Caco-2 (cell line): ENCODE data around the gene RNF10. TPM values are rescaled to one million over a fixed set of nuclear protein-coding genes. Genes with fewer than 3 reads are reported as not detected.
"Not testable (repeated sequence)": the region's sequence is repeated elsewhere in the genome, so short reads cannot be mapped to it uniquely, and the experiment has no call there.

Experiments used
- BruUV-seq: library from RNA; stranded (reverse); fragments of 400-500 nt; replicated peaks from 2 replicates; lab custom pipeline; 2021; lab: Mats Ljungman, UMichigan
- CTCF ChIA-PET: fragments of 300-600 bp; sonication (Branson Sonifier 250); formaldehyde crosslinking; loops from one replicate; lab custom pipeline; 2022; ENCODE audit warnings: antibody characterized with exemption; lab: Charles Lee
- POLR2A ChIA-PET: fragments of 300-600 bp; sonication (Branson Sonifier 250); formaldehyde crosslinking; loops from one replicate; lab custom pipeline; 2022; ENCODE audit warnings: antibody characterized with exemption; lab: Charles Lee
- DNase-seq, 2 experiments: peaks; one replicate each; pipeline versions ENCODE4 v3.0.0 to v3.0.0-alpha.2; 2020 to 2022
- H3K27me3 ChIP-seq: replicated peaks from 2 replicates; pipeline ENCODE4 v1.6.0; 2011; ENCODE audit warnings: low read length; ENCODE audit not compliant: control insufficient read depth, insufficient read depth
- H3K36me3 ChIP-seq: 2 replicates; pipeline ENCODE4 v1.5.1; 2011; ENCODE audit warnings: low read length; ENCODE audit not compliant: control insufficient read depth, insufficient read depth
- H3K4me1 ChIP-seq: fragments of 250-450 bp; sonication (Bioruptor Pico); 2 replicates; pipeline ENCODE4 v1.5.1; 2020; ENCODE audit warnings: mild to moderate bottlenecking
- H3K4me3 ChIP-seq: 2 replicates; pipeline ENCODE4 v1.5.1; 2011; ENCODE audit warnings: low read depth, mild to moderate bottlenecking, control low read depth, low read length
- H3K9me3 ChIP-seq: fragments of 250-450 bp; sonication (Bioruptor Pico); 2 replicates; pipeline ENCODE4 v1.5.1; 2020; ENCODE audit warnings: mild to moderate bottlenecking, moderate library complexity
- H3K27ac Mint-ChIP-seq: one replicate; pipeline ENCODE4 v1.8.0; 2022; ENCODE audit warnings: mixed read lengths; ENCODE audit not compliant: unreplicated experiment
- H3K27me3 Mint-ChIP-seq: one replicate; pipeline ENCODE4 v1.8.0; 2022; ENCODE audit warnings: mixed read lengths; ENCODE audit not compliant: insufficient read depth, unreplicated experiment
- H3K36me3 Mint-ChIP-seq: one replicate; pipeline ENCODE4 v1.8.0; 2022; ENCODE audit warnings: mild to moderate bottlenecking, mixed read lengths; ENCODE audit not compliant: insufficient read depth, unreplicated experiment
- H3K4me1 Mint-ChIP-seq: one replicate; pipeline ENCODE4 v1.8.0; 2022; ENCODE audit warnings: low read depth, mixed read lengths; ENCODE audit not compliant: unreplicated experiment
- H3K4me3 Mint-ChIP-seq: one replicate; pipeline ENCODE4 v1.8.0; 2022; ENCODE audit warnings: mild to moderate bottlenecking, moderate library complexity, mixed read lengths; ENCODE audit not compliant: unreplicated experiment
- H3K9me3 Mint-ChIP-seq: one replicate; pipeline ENCODE4 v1.8.0; 2022; ENCODE audit warnings: mixed read lengths; ENCODE audit not compliant: unreplicated experiment
- CTCF ChIP-seq, 2 experiments: fragments of 200-600 bp in 1 of 2; IDR thresholded peaks; 1 replicate in 1 of 2; 2 replicates in 1 of 2; pipeline versions ENCODE4 v1.5.1 to v1.8.0; 2011 to 2022; ENCODE audit warnings: antibody characterized with exemption in 1 of 2, control low read depth in 1 of 2, inconsistent platforms in 1 of 2, low read depth in 1 of 2, low read length in 1 of 2, mild to moderate bottlenecking in 1 of 2, moderate library complexity in 1 of 2; ENCODE audit not compliant: insufficient read depth in 1 of 2, severe bottlenecking in 1 of 2, unreplicated experiment in 1 of 2
- intact Hi-C: fragments of 100-400 bp; cut with micrococcal nuclease; formaldehyde crosslinking; loops from one replicate; pipeline ENCODE4 v1.10.0; 2022; ENCODE audit not compliant: unreplicated experiment
- total RNA-seq: library from RNA; stranded (reverse); gene quantifications from 2 replicates; pipeline ENCODE4 v1.2.3, GENCODE V29; 2022

Gene RNF10
- total RNA-seq, 1 experiment from 2014 or later, result 133 TPM

GRCh38 chr12:120508537-120508936 lies 25.6 kb upstream of the RNF10 start:
- CTCF ChIA-PET, result interaction anchor here (0.7 to 0.8 kb wide), 2 partner anchors 14 to 273 kb away, joined by 3 to 6 read pairs; no protein-coding TSS in a partner anchor
- H3K36me3 ChIP-seq, result no peaks in the 10 kb centered on the region
- H3K36me3 Mint-ChIP-seq, result peaks cover 6% of the 10 kb centered on the region

DNA sequence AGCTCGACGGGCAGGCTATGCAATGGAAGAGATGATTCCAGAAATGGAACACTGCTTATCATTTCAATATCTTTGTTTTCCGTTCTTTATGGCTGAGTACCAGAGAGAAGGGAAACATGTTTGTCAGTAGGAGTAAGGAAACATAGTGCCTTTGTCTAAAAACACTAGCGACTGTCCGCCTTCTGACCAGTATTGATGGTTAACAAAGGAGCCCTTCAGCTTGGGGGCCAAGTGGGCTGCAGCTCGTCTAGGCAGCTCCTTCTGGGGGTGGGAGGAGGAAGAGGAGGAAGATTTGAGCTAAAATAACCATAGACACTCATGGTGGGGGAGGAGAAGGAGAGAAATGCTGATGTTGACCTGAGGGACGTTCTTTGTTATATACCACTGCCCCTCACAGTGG lies 20.2 kb upstream of the RNF10 start:
- H3K27ac Mint-ChIP-seq, result no peak overlapping the region

More at GRCh38 chr12:120508537-120508936, 25.6 kb upstream of the RNF10 start:
- no TSS peak for BruUV-seq
- Mint-ChIP-seq H3K9me3 (no peaks in the 10 kb centered on the region), H3K27me3 (no peaks in the 10 kb centered on the region), H3K4me1 (peaks cover 7% of the 10 kb centered on the region), H3K27ac (no peak overlapping the region), H3K4me3 (no peak overlapping the region)
- peaks cover 7% of the 10 kb centered on the region; the same call in 1 of the 2 replicates for H3K4me1 ChIP-seq
- POLR2A ChIA-PET, result no interaction called here
- H3K27me3 ChIP-seq, result no peaks in the 10 kb centered on the region
- no peaks in the 10 kb centered on the region for H3K9me3 ChIP-seq
- intact Hi-C loops, result no loop called here
- TF ChIP-seq CTCF (IDR thresholded peaks at IDR 0.05; ENCODE audit: insufficient read depth in 1 of 2, low read depth in 1 of 2, low read length in 1 of 2, severe bottlenecking in 1 of 2, unreplicated experiment in 1 of 2), result no peak
- DNase-seq, result peak in 1 of 2 experiments; percentile 14
- no peak overlapping the region for H3K4me3 ChIP-seq

DNA sequence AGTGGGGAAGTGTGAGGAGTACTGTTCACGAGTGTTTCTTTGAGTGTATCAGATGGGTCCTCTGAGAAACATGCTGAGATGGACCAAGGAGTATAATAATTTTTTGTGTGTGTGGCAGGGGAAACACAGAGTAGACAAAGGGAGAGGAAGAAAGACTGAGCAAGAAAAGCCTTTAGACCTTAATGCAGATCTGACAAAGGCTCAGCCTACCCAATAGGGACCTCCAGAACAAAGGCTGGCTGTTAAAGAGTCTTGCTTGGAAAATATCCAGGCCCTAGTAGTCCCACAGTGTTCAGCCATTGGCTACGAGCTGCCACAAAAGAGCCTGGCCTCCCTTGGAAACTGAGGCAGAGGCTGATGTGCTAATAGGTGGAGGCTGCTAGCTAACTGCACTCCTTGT lies 18.7 kb upstream of the RNF10 start:
- no peaks in the 10 kb centered on the region for H3K27me3 Mint-ChIP-seq
- BruUV-seq, result no TSS peak
- no peak for DNase-seq
- no peaks in the 10 kb centered on the region for H3K9me3 Mint-ChIP-seq
- peak overlapping the region; percentile 20 for H3K27ac Mint-ChIP-seq
- Histone ChIP-seq H3K36me3 (peaks cover 2% of the 10 kb centered on the region; the same call in 1 of the 2 replicates), H3K4me3 (no peak overlapping the region), H3K9me3 (no peaks in the 10 kb centered on the region), H3K4me1 (no peaks in the 10 kb centered on the region), H3K27me3 (no peaks in the 10 kb centered on the region)
- H3K4me1 Mint-ChIP-seq, result no peaks in the 10 kb centered on the region
- intact Hi-C loops, result no loop called here
- H3K36me3 Mint-ChIP-seq, result no peaks in the 10 kb centered on the region
- ChIA-PET CTCF (no interaction called here), POLR2A (no interaction called here)
- no peak overlapping the region for H3K4me3 Mint-ChIP-seq
- no peak for TF ChIP-seq CTCF (IDR thresholded peaks at IDR 0.05; ENCODE audit: insufficient read depth in 1 of 2, low read depth in 1 of 2, low read length in 1 of 2, severe bottlenecking in 1 of 2, unreplicated experiment in 1 of 2)

More for the DNA sequence above, 20.2 kb upstream of the RNF10 start:
- Mint-ChIP-seq H3K36me3 (no peaks in the 10 kb centered on the region), H3K4me3 (no peak overlapping the region), H3K4me1 (peaks cover 7% of the 10 kb centered on the region), H3K27me3 (no peaks in the 10 kb centered on the region), H3K9me3 (no peaks in the 10 kb centered on the region)
- H3K4me1 ChIP-seq, result no peaks in the 10 kb centered on the region; the same call in 1 of the 2 replicates
- DNase-seq, result no peak
- ChIA-PET CTCF (no interaction called here), POLR2A (no interaction called here)
- H3K9me3 ChIP-seq, result no peaks in the 10 kb centered on the region
- TF ChIP-seq CTCF (IDR thresholded peaks at IDR 0.05; ENCODE audit: insufficient read depth in 1 of 2, low read depth in 1 of 2, low read length in 1 of 2, severe bottlenecking in 1 of 2, unreplicated experiment in 1 of 2), result no peak
- no peak overlapping the region for H3K4me3 ChIP-seq
- intact Hi-C loops, result no loop called here
- BruUV-seq, result no TSS peak
- H3K27me3 ChIP-seq, result no peaks in the 10 kb centered on the region
- H3K36me3 ChIP-seq, result peaks cover 2% of the 10 kb centered on the region; the same call in 1 of the 2 replicates

DNA sequence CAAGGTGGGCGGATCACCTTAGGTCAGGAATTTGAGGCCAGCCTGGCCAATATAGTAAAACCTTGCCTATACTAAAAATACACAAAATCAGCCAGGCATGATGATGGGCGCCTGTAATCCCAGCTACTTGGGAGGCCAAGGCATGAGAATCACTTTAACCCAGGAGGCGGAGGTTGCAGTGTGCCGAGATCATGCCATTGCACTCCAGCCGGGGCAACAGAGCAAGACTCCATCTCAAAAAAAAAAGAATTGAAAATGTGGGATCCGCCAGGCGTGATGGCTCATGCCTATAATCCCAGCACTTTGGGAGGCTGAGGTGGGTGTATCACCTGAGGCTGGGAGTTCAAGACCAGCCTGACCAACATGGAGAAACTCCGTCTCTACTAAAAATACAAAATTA lies 14.8 kb upstream of the RNF10 start:
- intact Hi-C loops, H3K27me3 Mint-ChIP-seq, H3K36me3 Mint-ChIP-seq, H3K27me3 ChIP-seq, H3K27ac Mint-ChIP-seq, H3K9me3 ChIP-seq, H3K4me1 ChIP-seq, POLR2A ChIA-PET, DNase-seq, H3K9me3 Mint-ChIP-seq, BruUV-seq, H3K4me3 Mint-ChIP-seq, CTCF ChIA-PET, H3K36me3 ChIP-seq, H3K4me3 ChIP-seq, H3K4me1 Mint-ChIP-seq: not testable (repeated sequence)
